Endothelial cell (in vitro differentiated cells): ENCODE data around the gene PADI1. TPM values are rescaled to one million over a fixed set of nuclear protein-coding genes. Genes with fewer than 3 reads are reported as not detected.

ENCODE experiments used
- DNase-seq: peaks from one replicate; pipeline ENCODE4 v3.0.0; 2021; ENCODE audit warnings: low spot score
- H3K27ac Mint-ChIP-seq: one replicate; pipeline ENCODE4 v1.8.0; 2021; ENCODE audit warnings: mixed read lengths, inconsistent platforms; ENCODE audit not compliant: unreplicated experiment
- H3K27me3 Mint-ChIP-seq: one replicate; pipeline ENCODE4 v1.8.0; 2021; ENCODE audit warnings: mild to moderate bottlenecking, moderate library complexity, mixed read lengths, inconsistent platforms; ENCODE audit not compliant: unreplicated experiment
- H3K36me3 Mint-ChIP-seq: one replicate; pipeline ENCODE4 v1.8.0; 2021; ENCODE audit warnings: mild to moderate bottlenecking, low read depth, mixed read lengths, inconsistent platforms; ENCODE audit not compliant: unreplicated experiment
- H3K4me1 Mint-ChIP-seq: one replicate; pipeline ENCODE4 v1.8.0; 2021; ENCODE audit warnings: mild to moderate bottlenecking, mixed read lengths, inconsistent platforms; ENCODE audit not compliant: unreplicated experiment
- H3K4me3 Mint-ChIP-seq: one replicate; pipeline ENCODE4 v1.8.0; 2021; ENCODE audit warnings: mild to moderate bottlenecking, mixed read lengths, inconsistent platforms; ENCODE audit not compliant: unreplicated experiment
- H3K9me3 Mint-ChIP-seq: one replicate; pipeline ENCODE4 v1.8.0; 2021; ENCODE audit warnings: mixed read lengths, inconsistent platforms; ENCODE audit not compliant: unreplicated experiment
- total RNA-seq: library from RNA; stranded (reverse); fragmentation: NEBNext Ultra II Directional; extraction: Animal tissue kit (Norgen Biotek cat#: 25700); gene quantifications from one replicate; pipeline ENCODE4 v1.2.1, GENCODE V29; 2021; ENCODE audit not compliant: unreplicated experiment
- TF ChIP-seq, protein P1 (sequence below): fragments of 200-600 bp; sonication (generic); IDR thresholded peaks from one replicate; pipeline ENCODE4 v1.5.0; 2021; ENCODE audit warnings: antibody characterized with exemption; ENCODE audit not compliant: unreplicated experiment

Gene PADI1
- total RNA-seq, 1 donor from 2014 or later: 0.08 TPM

GRCh38 chr1:17280436-17280835, 75.5 kb downstream of the PADI1 start:
- Mint-ChIP-seq H3K27me3 (peaks cover 3% of the 10 kb centered on the region), H3K4me1 (no peaks in the 10 kb centered on the region), H3K4me3 (no peak overlapping the region), H3K36me3 (no peaks in the 10 kb centered on the region), H3K9me3 (no peaks in the 10 kb centered on the region), H3K27ac (no peak overlapping the region)
- TF ChIP-seq, protein P1, sequence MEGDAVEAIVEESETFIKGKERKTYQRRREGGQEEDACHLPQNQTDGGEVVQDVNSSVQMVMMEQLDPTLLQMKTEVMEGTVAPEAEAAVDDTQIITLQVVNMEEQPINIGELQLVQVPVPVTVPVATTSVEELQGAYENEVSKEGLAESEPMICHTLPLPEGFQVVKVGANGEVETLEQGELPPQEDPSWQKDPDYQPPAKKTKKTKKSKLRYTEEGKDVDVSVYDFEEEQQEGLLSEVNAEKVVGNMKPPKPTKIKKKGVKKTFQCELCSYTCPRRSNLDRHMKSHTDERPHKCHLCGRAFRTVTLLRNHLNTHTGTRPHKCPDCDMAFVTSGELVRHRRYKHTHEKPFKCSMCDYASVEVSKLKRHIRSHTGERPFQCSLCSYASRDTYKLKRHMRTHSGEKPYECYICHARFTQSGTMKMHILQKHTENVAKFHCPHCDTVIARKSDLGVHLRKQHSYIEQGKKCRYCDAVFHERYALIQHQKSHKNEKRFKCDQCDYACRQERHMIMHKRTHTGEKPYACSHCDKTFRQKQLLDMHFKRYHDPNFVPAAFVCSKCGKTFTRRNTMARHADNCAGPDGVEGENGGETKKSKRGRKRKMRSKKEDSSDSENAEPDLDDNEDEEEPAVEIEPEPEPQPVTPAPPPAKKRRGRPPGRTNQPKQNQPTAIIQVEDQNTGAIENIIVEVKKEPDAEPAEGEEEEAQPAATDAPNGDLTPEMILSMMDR: no peak
- no peak for DNase-seq

- Mint-ChIP-seq H3K4me1 (no peaks in the 10 kb centered on the region), H3K27me3 (peaks cover 3% of the 10 kb centered on the region), H3K36me3 (no peaks in the 10 kb centered on the region), H3K9me3 (no peaks in the 10 kb centered on the region), H3K4me3 (no peak overlapping the region), H3K27ac (no peak overlapping the region)
- TF ChIP-seq, protein P1: no peak
- no peak for DNase-seq
Observed at GRCh38 chr1:17280894-17281293, 76.0 kb downstream of the PADI1 start.

- Mint-ChIP-seq H3K27ac (no peak overlapping the region), H3K36me3 (no peaks in the 10 kb centered on the region), H3K9me3 (no peaks in the 10 kb centered on the region), H3K4me1 (no peaks in the 10 kb centered on the region), H3K4me3 (no peak overlapping the region), H3K27me3 (peaks cover 3% of the 10 kb centered on the region)
- DNase-seq: no peak
- TF ChIP-seq, protein P1: no peak
Observed at GRCh38 chr1:17281775-17282181, 76.8 kb downstream of the PADI1 start.

GRCh38 chr1:17282836-17283235, 77.9 kb downstream of the PADI1 start:
- H3K4me1 Mint-ChIP-seq: no peaks in the 10 kb centered on the region
- H3K36me3 Mint-ChIP-seq: no peaks in the 10 kb centered on the region
- DNase-seq: no peak
- no peak overlapping the region for H3K4me3 Mint-ChIP-seq
- TF ChIP-seq, protein P1: no peak
- H3K27ac Mint-ChIP-seq: no peak overlapping the region
- peaks cover 3% of the 10 kb centered on the region for H3K27me3 Mint-ChIP-seq
- no peaks in the 10 kb centered on the region for H3K9me3 Mint-ChIP-seq

DNA sequence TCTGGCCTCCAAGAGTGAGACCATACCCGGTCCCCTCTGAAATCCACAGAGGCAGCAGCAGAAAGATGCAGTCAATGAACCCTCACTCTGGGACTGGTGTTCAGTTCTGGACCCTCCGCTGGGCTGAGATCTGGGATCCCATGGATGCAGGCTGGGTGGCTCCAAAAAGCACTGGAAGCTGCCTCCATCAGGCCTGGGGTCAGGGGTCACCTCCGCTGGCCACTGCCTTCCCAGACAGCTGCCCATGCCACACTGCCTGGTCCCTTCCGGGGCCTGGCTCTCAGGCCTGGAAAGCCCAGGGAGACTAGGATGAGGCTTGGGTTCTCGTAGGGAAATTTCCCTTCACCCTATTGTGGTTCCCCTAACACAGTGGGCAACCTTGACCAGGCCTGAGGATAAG, 81.7 kb downstream of the PADI1 start:
- Mint-ChIP-seq H3K36me3 (no peaks in the 10 kb centered on the region), H3K27ac (no peak overlapping the region), H3K4me3 (no peak overlapping the region), H3K9me3 (no peaks in the 10 kb centered on the region), H3K27me3 (peaks cover 5% of the 10 kb centered on the region), H3K4me1 (no peaks in the 10 kb centered on the region)
- TF ChIP-seq, protein P1: no peak
- DNase-seq: no peak
